PC-3 (cell line): ENCODE results near the gene NCAPH2. TPM values are rescaled to one million over a fixed set of nuclear protein-coding genes. Genes with fewer than 3 reads are reported as not detected.
A peak's percentile ranks its signal among the peaks of the same experiment; 100 is the strongest.

Source experiments
- ATAC-seq: fragments of 200-7000 bp; cut with Tn5 transposase; 2 replicates; pipeline ENCODE4 v1.9.1; 2020; ENCODE audit warnings: mild to moderate bottlenecking, moderate library complexity
- BruUV-seq: library from RNA; stranded (reverse); fragments of 400-500 nt; replicated peaks from 2 replicates; lab custom pipeline; 2021; lab: Mats Ljungman, UMichigan
- CTCF ChIA-PET: fragments of 300-600 bp; sonication (Branson Sonifier 250); formaldehyde crosslinking; loops from one replicate; lab custom pipeline; 2022; ENCODE audit warnings: antibody characterized with exemption; lab: Charles Lee
- POLR2A ChIA-PET: fragments of 300-600 bp; sonication (Branson Sonifier 250); formaldehyde crosslinking; loops from one replicate; lab custom pipeline; 2022; ENCODE audit warnings: antibody characterized with exemption; ENCODE audit not compliant: unreplicated experiment; lab: Charles Lee
- DNase-seq: peaks from one replicate; pipeline ENCODE4 v3.0.0-alpha.2; 2015
- H2AFZ ChIP-seq: fragments of 300-600 bp; sonication (generic); 2 replicates; pipeline ENCODE4 v1.6.0; 2016; ENCODE audit warnings: antibody characterized with exemption, low read length
- H3F3A ChIP-seq: fragments of 300-600 bp; sonication (generic); one replicate; pipeline ENCODE4 v1.6.0; 2017; ENCODE audit warnings: antibody characterized with exemption, low read length, control low read depth, mild to moderate bottlenecking; ENCODE audit not compliant: unreplicated experiment
- H3K27ac ChIP-seq: fragments of 300-600 bp; sonication (generic); 2 replicates; pipeline ENCODE4 v1.5.1; 2016; ENCODE audit warnings: mild to moderate bottlenecking, low read length
- H3K27me3 ChIP-seq: fragments of 300-600 bp; sonication (generic); 2 replicates; pipeline ENCODE4 v1.6.1; 2016; ENCODE audit warnings: low read length, mixed read lengths
- H3K36me3 ChIP-seq: fragments of 300-600 bp; sonication (generic); 2 replicates; pipeline ENCODE4 v1.6.1; 2016; ENCODE audit warnings: low read depth, mixed run types, low read length, mixed read lengths
- H3K4me1 ChIP-seq: fragments of 300-600 bp; sonication (generic); 2 replicates; pipeline ENCODE4 v1.5.1; 2016; ENCODE audit warnings: low read length; ENCODE audit not compliant: insufficient read depth
- H3K4me2 ChIP-seq: fragments of 300-600 bp; sonication (generic); 2 replicates; pipeline ENCODE4 v1.6.0; 2016; ENCODE audit warnings: low read length
- H3K4me3 ChIP-seq: fragments of 300-600 bp; sonication (generic); 2 replicates; pipeline ENCODE4 v1.5.1; 2016; ENCODE audit warnings: mild to moderate bottlenecking, low read length, mixed read lengths
- H3K79me2 ChIP-seq: fragments of 300-600 bp; sonication (generic); 2 replicates; pipeline ENCODE4 v1.6.1; 2017; ENCODE audit warnings: low read length, mixed read lengths
- H3K9ac ChIP-seq: fragments of 300-600 bp; sonication (generic); 2 replicates; pipeline ENCODE4 v1.6.0; 2016; ENCODE audit warnings: mild to moderate bottlenecking, low read length
- H3K9me2 ChIP-seq: fragments of 300-600 bp; sonication (generic); replicated peaks from 2 replicates; pipeline ENCODE4 v1.6.1; 2016; ENCODE audit warnings: mixed run types, low read length, mixed read lengths
- H3K9me3 ChIP-seq: fragments of 300-600 bp; sonication (generic); 2 replicates; pipeline ENCODE4 v1.6.1; 2016; ENCODE audit warnings: low read length, mixed read lengths
- H4K20me1 ChIP-seq: fragments of 300-600 bp; sonication (generic); 2 replicates; pipeline ENCODE4 v1.6.1; 2016; ENCODE audit warnings: low read length, mixed read lengths
- CTCF ChIP-seq: fragments of 300-600 bp; sonication (generic); conservative IDR thresholded peaks from 2 replicates; pipeline ENCODE4 v1.5.1; 2017; ENCODE audit warnings: antibody characterized with exemption, low read depth, mild to moderate bottlenecking, low read length
- EZH2 ChIP-seq: fragments of 300-600 bp; sonication (generic); IDR thresholded peaks from one replicate; pipeline ENCODE4 v1.6.1; 2017; ENCODE audit warnings: antibody characterized with exemption, mild to moderate bottlenecking, low read length; ENCODE audit not compliant: unreplicated experiment
- EZH2phosphoT487 ChIP-seq: fragments of 300-600 bp; sonication (generic); IDR thresholded peaks from 2 replicates; pipeline ENCODE4 v1.6.1; 2018; ENCODE audit warnings: mild to moderate bottlenecking, antibody characterized with exemption, low read length, borderline replicate concordance
- intact Hi-C: fragments of 100-400 bp; cut with micrococcal nuclease; formaldehyde crosslinking; loops from 2 replicates; pipeline ENCODE4 v1.9.0; 2023
- total RNA-seq: library from RNA; depleted of rRNA; stranded (reverse); fragments of >200 nt; gene quantifications from 2 replicates; pipeline ENCODE4 v1.2.3, GENCODE V29; 2014

The NCAPH2 gene
- total RNA-seq, 1 experiment from 2014 or later, result 75.4 TPM

- DNase-seq, result no peak
- no peaks in the 10 kb centered on the region for H3F3A ChIP-seq
- H4K20me1 ChIP-seq, result no peaks in the 10 kb centered on the region
- POLR2A ChIA-PET, result no interaction called here
- TF ChIP-seq CTCF (no peak), EZH2phosphoT487 (no peak), EZH2 (no peak)
- H3K27ac ChIP-seq, result no peak overlapping the region
- H3K9me3 ChIP-seq, result no peaks in the 10 kb centered on the region
- TSS peak; percentile 23 for BruUV-seq
- H3K9ac ChIP-seq, result peak overlapping the region; percentile 90; the same call in 1 of the 2 replicates
- intact Hi-C loops, result loop anchor here (5.0 kb wide), 2 partner anchors 33 to 93 kb away; partner anchors contain the start of gene SYCE3
- H3K4me1 ChIP-seq, result peaks cover 12% of the 10 kb centered on the region; the same call in 1 of the 2 replicates
- ATAC-seq, result no peak
- no peaks in the 10 kb centered on the region for H3K9me2 ChIP-seq
- peak overlapping the region; percentile 100 for H3K4me2 ChIP-seq
- H2AFZ ChIP-seq, result peak overlapping the region; percentile 81; the same call in 1 of the 2 replicates
- H3K79me2 ChIP-seq, result peaks cover 11% of the 10 kb centered on the region
- H3K36me3 ChIP-seq, result no peaks in the 10 kb centered on the region
- CTCF ChIA-PET, result no interaction called here
- H3K4me3 ChIP-seq, result peak overlapping the region; percentile 78; the same call in 1 of the 2 replicates
- no peaks in the 10 kb centered on the region for H3K27me3 ChIP-seq
Observed at GRCh38 chr22:50529416-50529896, 21.4 kb downstream of the NCAPH2 start.

- H3K9me2 ChIP-seq, result no peaks in the 10 kb centered on the region
- H2AFZ ChIP-seq, result peak within 1 kb of the TSS; percentile 81
- H3K79me2 ChIP-seq, result peaks cover 6% of the 10 kb centered on the region; the same call in 1 of the 2 replicates
- ChIA-PET POLR2A (no interaction called here), CTCF (no interaction called here)
- ATAC-seq (peak; percentile 27), DNase-seq (peak; percentile 68)
- H3K4me2 ChIP-seq, result peak within 1 kb of the TSS; percentile 100
- no peaks in the 10 kb centered on the region for H3K36me3 ChIP-seq
- H3K27ac ChIP-seq, result peak within 1 kb of the TSS; percentile 75
- no peaks in the 10 kb centered on the region for H4K20me1 ChIP-seq
- no peaks in the 10 kb centered on the region for H3K9me3 ChIP-seq
- intact Hi-C loops, result loop anchor here (5.0 kb wide), 2 partner anchors 32 to 92 kb away; partner anchors contain the start of gene SYCE3
- H3F3A ChIP-seq, result no peaks in the 10 kb centered on the region
- no peaks in the 10 kb centered on the region for H3K27me3 ChIP-seq
- H3K9ac ChIP-seq, result peak within 1 kb of the TSS; percentile 90
- BruUV-seq, result TSS peak; percentile 40
- no peak for TF ChIP-seq EZH2
- no peak for TF ChIP-seq EZH2phosphoT487
- TF ChIP-seq CTCF, result no peak
- H3K4me1 ChIP-seq, result peaks cover 10% of the 10 kb centered on the region; the same call in 1 of the 2 replicates
- peak within 1 kb of the TSS; percentile 78 for H3K4me3 ChIP-seq
Observed at GRCh38 chr22:50529897-50530579, 22.0 kb downstream of the NCAPH2 start, which contains the start of gene TYMP. Gene TYMP, minus strand, starts transcription at chr22:50530012. Its CDS starts 303 bp downstream, at chr22:50529709.

- no peak for DNase-seq
- ChIA-PET CTCF (no interaction called here), POLR2A (no interaction called here)
- TF ChIP-seq EZH2 (no peak), CTCF (no peak), EZH2phosphoT487 (no peak)
- peak overlapping the region; percentile 90 for H3K9ac ChIP-seq
- 0 out of 2 replicates have a peak, but pooled peaks cover 4% of the 10 kb centered on the region for H3K79me2 ChIP-seq
- intact Hi-C loops, result no loop called here
- no peak for ATAC-seq
- no TSS peak for BruUV-seq
- H3K36me3 ChIP-seq, result no peaks in the 10 kb centered on the region
- H3K27ac ChIP-seq, result peak overlapping the region; percentile 75
- H3K9me2 ChIP-seq, result no peaks in the 10 kb centered on the region
- peak overlapping the region; percentile 100 for H3K4me2 ChIP-seq
- H4K20me1 ChIP-seq, result no peaks in the 10 kb centered on the region
- peaks cover 10% of the 10 kb centered on the region; the same call in 1 of the 2 replicates for H3K4me1 ChIP-seq
- H3K9me3 ChIP-seq, result no peaks in the 10 kb centered on the region
- H2AFZ ChIP-seq, result peak overlapping the region; percentile 81
- H3K4me3 ChIP-seq, result peak overlapping the region; percentile 78
- H3F3A ChIP-seq, result no peaks in the 10 kb centered on the region
- H3K27me3 ChIP-seq, result no peaks in the 10 kb centered on the region
Observed at GRCh38 chr22:50530580-50530876, 22.5 kb downstream of the NCAPH2 start.
